ENCODE data around the gene ASIP.
A peak's percentile ranks its signal among the peaks of the same experiment; 100 is the strongest.
"Not testable (repeated sequence)": the region's sequence is repeated elsewhere in the genome, so short reads cannot be mapped to it uniquely, and the experiment has no call there.

Gene ASIP

DNA sequence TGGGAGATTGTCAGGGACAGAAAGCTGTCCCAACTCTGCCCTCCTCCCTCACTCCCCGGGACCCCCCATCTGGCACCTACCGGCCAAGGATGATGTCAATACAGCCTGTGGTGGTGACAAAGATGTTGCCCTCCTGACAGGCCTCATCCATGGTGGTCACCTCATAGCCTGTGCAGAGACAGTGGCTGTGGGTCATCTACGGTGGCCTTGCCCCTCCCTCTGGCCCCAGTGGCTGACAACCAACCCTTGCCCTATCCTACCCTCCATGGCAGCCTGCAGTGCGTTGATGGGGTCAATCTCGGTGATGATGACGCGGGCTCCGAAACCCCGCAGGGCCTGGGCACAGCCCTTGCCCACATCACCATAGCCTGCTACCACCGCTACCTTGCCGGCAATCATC, 49.2 kb downstream of the ASIP start:
- no peak for DNase-seq

DNA sequence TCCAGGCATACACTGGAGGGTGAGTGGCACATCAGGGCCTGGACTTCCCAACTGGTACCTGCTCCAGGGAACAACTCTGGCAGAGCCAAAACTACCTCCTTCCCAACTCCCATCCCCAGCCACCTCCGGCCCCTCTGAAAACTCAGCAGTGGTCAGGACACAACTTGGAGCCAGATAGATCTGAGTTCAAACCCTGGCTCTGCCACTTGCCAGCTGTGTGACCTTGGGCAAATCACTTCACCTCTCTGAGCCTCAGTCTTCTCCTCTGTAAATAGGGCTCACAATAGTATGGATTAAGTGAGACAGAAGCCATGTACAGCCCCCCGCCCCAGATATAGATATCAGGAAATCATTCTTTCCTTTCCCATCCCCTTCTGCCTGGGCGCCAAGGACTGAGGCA, 51.3 kb downstream of the ASIP start:
- no peak for DNase-seq

DNA sequence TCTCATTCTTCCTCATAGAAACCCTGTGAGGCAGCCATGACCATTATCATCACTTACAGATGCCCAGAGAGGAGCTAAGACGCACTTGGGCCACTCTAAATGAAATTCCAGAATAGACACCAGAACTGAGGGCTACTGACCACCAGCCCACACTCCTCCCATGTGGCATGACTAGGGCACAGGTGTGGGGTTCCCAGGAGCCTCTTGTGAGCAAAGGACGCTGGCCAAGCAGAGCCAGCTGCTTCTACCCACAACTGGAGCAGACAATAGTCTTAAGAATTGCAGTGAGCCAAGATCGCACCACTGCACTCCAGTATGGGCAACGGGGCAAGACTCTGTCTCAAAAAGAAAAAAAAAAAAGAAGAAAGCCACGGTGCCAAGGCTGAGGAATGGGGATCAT, 51.9 kb downstream of the ASIP start:
- DNase-seq: no peak

DNA sequence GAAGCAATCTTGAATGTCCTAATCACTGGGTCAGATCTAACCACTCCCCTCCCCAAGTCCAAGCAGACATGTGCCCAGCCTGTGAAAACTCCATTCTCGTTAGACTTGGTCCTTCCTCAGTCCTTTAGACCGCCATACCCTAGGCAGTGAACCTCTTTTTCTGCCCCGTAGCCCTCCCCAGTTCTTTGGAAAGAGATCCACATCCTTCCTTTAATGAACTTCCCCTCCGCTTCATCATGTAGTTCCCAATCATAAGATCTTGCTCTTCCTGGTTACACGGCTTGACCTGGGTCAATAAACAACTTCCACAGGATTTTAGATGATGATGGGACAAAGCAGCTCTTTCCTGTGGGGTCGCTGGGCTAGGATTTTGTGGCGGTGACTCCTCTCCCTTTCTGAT, 52.4 kb downstream of the ASIP start:
- no peak for DNase-seq

DNA sequence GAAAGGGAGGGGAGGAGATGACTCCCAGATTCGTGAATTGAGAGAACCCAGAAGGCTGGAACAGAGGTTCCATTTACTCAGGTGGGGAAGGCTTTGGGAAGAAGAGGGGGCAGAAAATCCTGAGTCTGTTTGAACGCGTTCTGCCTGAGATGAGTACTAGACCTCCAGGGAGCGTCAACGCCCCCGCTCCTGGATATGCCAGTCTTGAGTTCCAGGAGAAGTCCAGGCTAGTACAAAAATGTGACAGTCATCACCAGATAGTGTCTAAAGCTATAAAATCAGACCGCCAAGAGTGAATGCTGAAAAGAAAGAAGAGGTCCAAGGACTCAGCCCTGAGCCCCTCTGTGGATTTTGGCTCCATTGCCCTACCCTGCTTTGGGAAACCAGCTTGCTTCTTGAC, 53.3 kb downstream of the ASIP start:
- no peak for DNase-seq

DNA sequence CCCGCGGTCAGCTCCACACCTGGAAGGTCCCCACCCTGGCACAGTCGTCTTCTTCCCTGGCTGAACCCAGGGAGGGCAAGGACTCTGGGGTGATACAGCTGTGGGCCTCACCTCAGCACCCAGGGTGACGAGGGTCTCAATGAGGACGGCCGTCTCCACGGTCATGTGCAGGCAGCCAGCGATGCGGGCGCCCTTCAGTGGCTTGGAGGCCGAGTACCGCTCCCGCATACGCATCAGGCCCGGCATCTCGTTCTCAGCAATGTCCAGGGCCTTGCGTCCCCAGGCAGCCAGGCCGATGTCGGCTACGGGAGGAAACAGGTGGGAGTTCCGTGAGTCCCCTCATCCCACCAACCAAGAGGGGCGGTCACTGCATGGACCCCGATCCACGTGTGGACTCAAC, 54.1 kb downstream of the ASIP start:
- no peak for DNase-seq

DNA sequence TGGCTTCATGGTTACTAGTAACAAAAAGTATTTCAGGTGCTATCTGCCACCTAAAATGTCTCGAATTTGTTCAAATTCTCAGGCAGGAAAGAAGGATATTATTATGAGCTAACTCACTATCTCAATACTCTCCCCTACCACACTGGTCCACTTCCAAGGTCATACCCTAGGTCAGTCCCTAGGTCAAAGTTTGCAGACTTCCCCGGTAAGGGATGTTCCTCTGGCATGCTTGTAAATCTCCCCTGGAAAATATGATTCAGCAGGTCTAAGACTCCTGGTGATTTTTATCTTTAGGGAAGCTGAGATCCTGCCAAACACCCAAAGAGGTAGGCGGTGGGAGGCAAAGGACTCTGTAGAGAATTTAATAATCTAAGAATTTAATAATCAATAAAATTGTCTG, 55.2 kb downstream of the ASIP start:
- no peak for DNase-seq

DNA sequence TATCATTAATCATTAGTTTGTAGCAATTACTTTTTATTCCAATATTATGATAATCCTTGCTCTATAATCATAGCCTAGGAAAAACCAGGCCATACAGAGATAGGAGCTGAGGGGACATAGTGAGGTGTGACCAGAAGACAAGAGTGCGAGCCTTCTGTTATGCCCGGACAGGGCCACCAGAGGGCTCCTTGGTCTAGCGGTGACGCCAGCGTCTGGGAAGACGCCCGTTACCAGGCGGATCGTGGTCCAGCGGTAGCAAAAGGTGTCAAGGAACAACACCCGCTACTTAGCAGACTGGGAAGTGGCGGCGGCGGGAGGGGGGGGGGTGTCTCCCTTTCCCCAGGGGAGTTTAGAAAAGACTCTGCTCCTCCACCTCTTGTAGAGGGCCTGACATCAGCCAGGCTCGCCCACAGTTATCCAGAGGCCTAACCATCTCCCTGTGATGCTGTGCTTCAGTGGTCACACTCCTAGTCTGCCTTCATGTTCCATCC, 57.1 kb downstream of the ASIP start:
- DNase-seq: not testable (repeated sequence)

DNA sequence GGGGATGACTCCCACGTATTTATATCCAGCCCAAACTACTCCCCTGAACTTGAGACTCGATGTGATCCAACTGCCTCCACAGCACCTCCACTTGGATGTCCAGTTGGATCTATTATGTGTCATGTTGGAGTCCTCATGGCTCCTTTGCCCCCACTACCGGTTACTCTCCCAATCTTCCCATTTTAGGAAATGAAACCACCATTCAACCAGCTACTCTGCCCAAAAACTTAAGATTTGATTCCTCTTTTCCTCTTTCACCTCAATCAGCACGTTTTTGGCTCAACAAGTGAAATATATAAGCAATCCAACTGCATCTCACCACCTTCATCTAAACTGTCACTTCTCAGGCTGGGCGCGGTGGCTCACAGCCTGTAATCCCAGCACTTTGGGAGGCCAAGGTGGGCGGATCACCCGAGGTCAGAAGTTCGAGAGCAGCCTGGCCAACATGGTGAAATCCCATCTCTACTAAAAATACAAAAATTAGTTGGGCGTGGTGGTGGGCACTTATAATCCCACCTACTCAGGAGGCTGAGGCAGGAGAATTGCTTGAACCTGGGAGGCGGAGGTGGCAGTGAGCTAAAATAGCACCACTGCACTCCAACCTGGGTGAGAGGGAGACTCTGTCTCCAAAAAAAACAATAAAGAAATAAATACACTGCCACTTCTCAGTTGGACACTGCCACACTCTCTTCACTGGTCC, 58.5 kb downstream of the ASIP start:
- no peak for DNase-seq

DNA sequence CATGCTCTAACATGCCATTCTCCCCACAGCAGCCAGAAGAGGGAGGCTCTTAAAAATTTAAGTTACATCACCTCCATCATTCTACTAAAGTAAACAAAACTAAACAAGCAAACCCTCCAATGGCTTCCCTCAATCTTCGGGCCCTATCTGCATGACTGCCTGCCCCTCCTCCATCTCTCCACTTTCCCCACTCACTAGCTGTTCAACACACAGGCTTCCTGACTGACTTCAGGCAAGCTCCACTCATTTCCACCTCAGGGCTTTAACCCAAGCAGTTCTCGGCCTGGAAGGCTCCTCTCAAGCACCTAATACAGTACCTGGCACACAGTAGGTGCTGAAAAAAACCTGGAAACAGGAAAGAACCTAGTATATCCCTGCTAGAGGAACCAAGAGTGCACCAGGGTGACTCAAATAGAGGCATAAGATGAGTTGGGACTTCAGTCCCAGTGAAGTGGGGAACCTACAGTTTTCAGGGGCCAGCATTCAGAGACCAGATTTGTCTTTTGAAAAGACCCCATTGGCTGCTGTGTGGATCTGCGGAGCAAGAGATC, 59.1 kb downstream of the ASIP start:
- DNase-seq: no peak

DNA sequence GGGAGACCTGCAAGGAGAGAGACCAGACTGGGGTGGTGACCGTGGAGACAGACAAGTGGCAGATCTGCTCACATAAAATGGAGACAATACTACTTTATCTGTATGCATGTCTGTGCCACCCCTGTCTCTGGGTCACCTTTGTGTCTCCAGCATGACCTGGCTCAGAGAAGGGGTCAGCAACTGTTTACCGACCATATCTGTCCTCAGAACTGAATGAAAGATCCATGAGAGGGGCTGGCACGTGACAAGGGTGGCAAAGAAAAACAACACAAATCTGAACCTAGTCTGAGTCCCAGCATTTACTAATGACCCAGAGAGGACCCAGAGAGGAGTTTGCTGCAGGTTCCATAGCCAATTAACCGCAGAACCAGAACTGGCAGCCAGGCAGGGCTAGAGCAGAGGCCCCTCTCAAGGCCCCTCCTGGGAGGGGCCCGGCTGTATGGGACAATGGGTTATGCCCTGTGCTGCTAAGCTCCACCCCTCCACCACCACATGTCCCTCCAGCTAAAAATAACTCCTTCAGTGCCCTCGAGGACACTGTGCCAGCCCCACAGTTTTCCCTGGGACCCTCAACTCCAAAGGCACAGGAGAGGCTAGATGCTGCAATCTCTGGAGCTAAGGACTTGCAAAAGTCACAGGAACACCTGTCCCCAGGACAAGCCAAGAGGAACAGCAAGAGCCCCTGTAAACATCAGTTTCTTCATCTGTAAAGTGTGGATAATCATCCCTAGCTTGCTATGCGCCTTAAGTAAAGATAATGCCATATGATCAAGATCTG, 59.8 kb downstream of the ASIP start:
- no peak for DNase-seq

DNA sequence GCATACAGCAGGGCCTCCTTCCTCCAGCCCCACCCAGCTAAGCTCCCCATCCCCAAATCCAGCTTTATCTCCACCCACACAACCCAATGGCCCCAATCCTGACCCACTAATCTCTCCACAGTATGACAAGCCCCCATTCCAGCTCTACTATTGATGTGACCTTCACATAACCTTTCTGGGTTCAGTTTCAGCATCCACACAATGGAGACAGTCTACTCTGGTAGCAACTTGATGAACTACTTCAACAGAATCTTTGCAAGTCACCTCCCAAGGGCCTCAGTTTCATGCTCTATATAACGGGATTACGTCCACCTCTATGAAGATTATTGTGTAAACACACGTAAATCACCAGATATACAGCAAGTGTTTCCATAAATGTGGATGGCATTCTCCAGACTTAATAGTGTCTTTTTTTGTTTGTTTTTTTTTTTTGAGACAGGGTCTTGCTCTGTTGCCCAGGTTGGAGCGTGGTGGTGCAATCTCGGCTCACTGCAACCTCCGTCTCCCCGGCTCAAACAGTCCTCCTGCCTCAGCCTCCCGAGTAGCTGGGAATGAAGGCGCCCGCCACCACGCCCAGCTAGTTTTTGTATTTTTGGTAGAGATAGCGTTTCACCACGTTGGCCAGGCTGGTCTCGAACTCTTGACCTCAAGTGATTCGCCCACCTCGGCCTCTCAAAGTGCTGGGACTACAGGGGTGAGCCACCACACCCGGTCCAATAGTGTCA, 60.5 kb downstream of the ASIP start:
- DNase-seq: no peak

DNA sequence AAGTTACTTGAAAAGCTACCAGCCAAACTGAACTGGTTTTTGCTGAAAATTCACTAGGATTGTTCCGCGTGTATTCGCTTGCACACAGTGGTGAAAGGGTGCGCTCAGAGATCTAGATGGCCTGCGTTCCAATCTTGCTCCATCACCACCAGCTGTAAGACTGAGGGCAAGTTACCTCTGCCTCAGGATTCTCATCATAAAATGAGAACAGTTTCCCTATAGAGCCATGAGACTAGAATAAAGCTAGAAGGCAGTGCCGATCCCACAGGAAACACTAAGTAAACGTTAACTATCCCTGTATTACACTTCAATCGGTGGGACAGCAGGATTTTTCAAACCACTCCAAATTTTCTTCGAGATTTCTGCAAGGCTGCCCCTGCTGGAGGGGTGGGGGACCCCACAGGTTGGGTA, 61.1 kb downstream of the ASIP start:
- DNase-seq: peak; percentile 52

DNA sequence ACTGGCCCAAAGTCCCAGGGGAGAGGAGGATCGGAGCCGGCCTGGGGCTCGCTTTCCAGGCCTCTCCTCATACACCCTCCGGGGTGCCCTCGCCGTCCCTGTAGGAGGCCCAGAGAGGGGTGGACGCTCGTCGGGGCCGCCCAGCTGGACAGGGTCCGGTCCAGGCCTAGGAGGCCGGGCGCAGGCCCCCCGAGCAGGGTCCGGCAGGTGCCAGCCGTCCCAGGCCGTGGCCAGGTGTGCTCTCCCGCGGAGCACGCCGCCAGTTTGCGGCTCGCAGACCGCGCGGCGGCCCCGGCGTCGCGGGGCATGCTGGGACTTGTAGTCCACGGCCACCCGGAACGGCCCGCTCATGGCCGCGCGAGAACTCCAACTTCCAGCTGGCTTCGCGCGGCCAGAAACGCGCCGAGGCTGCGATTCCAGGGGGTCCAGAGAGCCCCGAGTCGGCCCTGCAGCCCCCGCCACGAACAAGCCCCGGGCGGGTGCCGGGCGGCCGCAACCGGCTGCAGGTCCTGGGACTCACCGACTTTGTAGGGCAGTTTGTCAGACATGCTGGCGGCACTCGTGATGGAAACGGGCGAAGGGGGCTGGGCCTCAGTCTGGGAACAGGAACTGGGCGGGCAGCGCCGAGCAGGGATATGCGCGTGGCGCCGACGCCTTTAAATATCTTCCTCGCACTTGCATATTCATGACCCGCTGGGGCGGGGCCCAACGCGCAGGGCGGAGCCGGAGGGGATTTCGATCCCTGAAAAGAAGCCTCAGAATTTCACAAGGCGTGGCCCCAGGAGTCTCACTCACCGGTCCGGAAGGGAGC, 61.7 kb downstream of the ASIP start, which contains the start of gene AHCY:
Gene AHCY, minus strand, starts transcription at position 633 of the 811 bp plus-strand sequence. Its CDS starts 85 bp downstream, at position 548.
- DNase-seq: peak; percentile 98

DNA sequence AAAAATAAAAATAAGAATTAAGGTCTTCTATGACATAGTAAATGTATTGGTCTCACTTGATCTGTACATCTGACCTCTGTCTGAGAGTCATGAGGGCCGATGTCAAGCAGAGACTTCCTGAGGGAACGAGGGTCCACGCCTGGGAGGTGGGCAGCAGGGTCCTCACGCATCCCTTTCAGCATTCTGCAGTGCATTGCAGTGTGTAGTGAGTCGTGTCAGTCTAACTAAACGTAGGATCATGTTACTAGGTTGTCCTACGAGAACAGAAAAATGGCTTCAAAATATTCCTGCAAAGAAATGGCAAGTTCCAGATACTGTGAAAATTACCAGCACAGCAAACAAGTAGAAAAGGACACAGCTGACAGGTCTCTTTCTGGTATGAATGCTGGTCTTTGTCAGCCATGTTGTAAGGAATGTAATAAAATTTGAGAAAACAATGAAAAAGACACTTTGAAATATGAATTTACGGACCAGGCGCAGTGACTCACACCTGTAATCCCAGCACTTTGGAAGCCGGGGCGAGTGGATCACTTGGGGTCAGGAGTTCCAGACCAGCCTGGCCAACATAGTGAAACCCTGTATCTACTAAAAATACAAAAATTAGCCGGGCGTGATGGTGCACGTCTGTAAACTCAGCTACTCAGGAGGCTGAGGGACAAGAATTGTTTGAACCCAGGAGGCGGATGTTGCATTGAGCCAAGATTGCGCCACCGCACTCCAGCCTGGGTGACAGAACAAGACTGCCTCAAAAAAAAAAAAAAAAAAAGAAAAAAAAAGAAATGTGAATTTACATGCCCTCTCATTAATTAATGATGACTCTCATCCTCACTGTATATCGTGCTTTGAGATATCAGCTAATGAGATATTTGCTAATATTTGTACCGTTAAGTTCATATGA, 64.4 kb downstream of the ASIP start:
- no peak for DNase-seq

DNA sequence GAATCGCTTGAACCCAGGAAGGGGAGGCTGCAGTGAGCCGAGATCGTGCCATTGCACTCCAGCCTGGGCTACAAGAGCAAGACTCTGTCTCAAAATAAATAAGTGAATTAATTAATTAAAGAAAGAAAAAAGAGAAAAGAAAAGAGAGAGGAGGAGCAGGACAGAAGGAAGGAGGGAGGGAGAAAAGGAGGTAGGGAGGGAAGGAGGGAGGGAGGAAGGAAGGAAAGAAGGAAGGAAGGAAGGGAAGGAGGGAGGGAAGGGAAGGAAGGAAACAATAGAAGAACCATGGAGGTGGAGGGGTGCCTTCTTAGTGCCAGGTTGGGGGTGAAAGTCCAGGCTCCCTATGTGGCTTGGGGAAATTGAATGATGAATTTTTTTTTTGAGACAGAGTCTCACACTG, 68.5 kb downstream of the ASIP start:
- no peak for DNase-seq

DNA sequence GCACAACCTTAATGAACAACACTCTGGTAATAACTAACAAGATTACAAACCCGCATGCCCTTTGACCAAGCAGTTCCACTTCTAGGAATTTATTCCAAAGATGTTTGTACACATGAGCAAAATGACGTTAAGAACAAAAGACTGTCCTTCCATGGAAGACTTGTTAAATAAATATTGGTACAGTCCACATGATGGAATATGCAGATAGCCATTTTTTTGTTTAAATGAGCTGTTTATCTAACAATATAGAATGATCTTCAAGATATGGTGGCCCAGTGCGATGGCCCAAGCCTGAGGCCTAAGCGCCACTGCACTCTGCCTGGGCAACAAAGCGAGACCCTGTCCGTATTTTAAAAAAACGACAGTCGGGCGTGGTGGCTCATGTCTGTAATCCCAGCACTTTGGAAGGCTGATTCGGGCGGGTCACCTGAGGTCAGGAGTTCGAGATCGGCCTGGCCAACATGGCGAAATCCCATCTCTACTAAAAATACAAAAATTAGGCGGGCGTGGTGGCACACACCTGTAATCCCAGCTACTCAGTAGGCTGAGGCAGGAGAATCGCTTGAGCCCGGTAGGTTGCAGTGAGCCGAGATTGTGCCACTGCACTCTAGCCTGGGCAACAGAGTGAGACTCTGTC, 69.4 kb downstream of the ASIP start:
- no peak for DNase-seq

DNA sequence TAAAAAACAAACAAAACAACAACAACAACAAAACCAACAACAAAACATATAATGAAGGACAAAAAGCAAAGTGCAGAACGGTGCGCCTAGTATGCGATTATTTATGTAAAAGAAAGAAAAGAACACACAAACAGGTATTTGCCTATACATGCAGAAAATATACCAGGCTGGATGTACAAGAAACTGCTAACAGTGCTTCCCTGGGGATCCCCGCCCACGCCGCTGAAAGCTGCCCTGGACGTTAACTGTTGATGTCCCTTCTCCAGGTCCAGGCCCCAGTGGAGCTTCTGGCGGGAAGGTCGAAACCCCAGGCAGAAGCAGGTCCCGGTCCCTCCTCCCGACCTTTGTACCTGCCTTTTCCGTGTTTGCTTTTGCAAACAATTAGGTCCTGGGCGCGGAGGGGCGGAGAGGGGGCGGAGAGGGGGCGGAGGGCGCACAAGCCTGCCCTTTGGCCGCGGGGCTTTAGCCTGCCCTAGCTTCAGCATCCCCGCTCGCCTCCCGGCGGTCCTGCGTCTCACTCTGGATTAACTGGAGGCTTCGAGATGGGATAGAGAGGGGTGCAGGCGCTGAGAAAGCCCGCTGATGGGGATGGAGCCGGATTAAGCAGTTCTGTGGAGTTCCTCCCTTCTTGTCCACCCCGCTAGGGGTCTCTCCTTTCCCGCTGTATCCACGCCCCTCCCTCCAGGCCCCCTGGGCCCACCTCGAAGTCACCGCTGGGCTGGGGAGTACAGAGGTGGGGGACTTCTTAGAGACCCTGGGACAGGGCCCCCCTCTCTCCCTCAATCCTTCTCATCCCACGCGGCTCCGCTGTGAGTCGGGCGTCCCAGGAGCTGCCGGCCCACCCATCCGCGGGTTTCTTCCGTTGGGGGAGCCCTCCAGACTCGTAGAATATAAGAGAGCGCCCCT, 70.1 kb downstream of the ASIP start:
- peak; percentile 92 for DNase-seq

DNA sequence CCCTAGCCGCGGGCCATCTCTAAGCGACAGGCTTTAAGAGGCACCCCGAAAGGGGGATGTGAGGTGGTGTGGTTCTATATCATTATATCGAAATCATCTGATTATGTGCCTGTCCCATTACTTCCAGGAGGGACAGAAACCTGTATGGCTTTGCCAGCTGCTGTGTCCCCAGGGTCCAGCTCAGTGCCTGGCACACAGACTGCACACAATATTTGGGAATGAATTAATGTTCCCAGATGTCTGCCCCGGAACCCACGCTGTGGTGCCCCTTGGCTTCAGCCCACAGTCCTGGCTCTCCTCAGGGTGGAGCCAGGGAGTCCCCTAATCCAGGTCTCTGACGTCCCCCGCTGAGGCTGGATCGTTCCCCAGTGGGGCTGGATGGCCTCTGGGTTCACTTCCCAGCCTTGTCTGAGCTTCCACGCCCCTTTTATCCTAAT, 70.8 kb downstream of the ASIP start:
- DNase-seq: no peak
